HG02938 (cell line): ENCODE results near the gene PCSK4.

Experiments
- ATAC-seq: cut with Tn5 transposase; IDR thresholded peaks from one replicate; pipeline ENCODE4 v1.9.1; 2021; ENCODE audit warnings: mild to moderate bottlenecking, moderate library complexity; ENCODE audit not compliant: unreplicated experiment

Gene PCSK4

DNA sequence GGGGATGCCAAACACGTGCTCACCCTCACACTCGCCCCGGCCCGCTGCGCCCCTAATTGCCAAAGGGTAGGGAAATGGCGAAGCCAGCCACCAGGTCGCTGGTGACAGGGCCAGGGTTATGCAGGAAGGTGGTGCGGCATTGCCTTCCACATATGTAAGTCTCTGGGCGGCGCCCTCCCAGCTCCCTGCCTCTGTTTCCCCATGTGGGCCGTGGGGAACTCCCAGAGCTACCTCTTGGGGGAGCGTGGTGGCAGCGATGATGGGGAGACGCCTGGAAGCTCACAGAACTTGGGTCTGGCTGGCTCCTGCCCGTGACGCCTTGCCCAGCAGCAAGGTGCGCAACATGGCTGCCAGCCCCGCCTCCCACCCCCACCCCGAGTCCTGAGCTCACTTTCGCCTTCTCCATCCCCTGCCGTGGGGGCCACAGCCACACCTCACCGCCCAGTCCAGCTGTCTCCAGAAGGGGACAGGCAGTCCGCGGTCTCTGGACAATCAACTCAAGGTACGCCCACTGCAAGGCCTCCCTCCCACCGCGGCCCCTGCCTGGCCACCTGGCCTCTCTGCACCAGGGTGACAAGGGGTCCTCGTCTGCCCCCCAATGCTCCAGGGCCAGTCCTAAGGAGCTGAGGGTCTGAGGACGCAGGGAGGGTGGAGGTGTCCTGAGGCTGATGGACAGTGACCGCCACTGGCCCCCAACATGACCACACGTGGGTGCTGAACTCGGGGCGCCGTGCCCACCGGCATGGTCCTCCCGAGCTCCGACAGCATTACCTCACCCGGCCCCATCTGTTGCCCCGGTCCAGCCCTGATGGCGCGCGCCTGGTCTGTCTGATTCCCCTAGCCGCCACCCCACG, 17.7 kb downstream of the PCSK4 start:
- no peak for ATAC-seq

DNA sequence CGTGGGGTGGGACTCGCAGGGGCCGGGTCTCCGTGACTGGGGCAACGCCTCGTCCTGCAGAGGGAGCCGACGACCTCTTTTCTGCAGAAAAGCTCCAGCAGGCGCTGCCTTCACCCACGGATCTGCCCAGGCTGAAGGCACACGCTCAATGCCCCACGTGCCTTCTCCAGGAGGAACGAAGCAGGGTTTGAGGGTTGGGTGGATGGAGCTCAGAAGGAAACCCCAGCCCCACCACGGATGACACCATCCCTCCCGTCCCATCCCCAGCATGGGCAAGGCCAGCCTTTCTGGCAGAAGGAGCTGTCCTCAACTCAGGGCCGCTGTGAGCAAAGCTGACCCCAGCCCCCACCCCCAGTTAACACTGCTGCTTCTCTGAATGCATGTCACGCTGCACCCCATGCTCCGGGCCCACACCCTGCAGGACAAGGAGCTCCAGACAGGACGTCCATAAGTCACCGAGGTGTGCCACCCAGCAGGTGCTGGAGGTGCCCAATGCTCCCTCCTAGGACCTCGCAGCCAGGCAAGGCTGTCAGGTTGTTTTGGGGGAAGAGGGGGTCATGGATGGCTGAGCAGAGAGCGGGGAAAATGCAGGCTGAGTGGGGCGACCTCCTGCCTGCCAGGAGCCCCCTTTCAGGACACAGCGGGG, 18.5 kb downstream of the PCSK4 start:
- ATAC-seq, result no peak

- no peak for ATAC-seq
These were observed 19.1 kb downstream of the PCSK4 start for GRCh38 chr19:1471010-1471514.

- no peak for ATAC-seq
These were observed 19.7 kb downstream of the PCSK4 start for GRCh38 chr19:1470305-1471009.

GRCh38 chr19:1470055-1470304, 20.2 kb downstream of the PCSK4 start:
- ATAC-seq, result no peak

DNA sequence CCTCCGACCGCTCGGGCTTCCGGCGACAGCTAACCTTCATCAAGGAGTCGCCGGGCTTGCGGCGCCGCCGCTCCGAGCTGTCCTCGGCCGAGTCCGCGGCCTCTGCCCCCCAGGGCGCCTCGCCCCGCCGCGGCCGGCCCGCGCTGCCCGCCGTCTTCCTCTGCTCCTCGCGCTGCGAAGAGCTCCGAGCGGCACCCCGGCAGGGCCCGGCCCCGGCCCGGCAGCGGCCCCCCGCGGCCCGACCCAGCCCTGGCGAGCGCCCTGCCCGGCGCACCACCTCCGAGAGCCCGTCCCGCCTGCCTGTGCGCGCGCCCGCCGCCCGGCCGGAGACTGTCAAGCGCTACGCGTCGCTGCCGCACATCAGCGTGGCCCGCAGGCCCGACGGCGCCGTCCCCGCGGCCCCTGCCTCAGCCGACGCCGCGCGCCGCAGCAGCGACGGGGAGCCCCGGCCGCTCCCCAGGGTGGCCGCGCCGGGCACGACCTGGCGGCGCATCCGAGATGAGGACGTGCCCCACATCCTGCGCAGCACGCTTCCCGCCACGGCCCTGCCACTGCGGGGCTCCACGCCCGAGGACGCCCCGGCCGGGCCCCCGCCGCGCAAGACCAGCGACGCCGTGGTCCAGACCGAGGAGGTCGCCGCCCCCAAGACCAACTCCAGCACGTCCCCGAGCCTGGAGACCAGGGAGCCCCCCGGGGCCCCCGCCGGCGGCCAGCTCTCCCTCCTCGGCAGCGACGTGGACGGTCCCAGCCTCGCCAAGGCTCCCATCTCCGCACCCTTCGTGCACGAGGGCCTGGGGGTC, 20.7 kb downstream of the PCSK4 start:
- ATAC-seq, result no peak

GRCh38 chr19:1468821-1469254, 21.3 kb downstream of the PCSK4 start:
- ATAC-seq, result no peak

- no peak for ATAC-seq
These were observed 21.8 kb downstream of the PCSK4 start for GRCh38 chr19:1468274-1468820.

DNA sequence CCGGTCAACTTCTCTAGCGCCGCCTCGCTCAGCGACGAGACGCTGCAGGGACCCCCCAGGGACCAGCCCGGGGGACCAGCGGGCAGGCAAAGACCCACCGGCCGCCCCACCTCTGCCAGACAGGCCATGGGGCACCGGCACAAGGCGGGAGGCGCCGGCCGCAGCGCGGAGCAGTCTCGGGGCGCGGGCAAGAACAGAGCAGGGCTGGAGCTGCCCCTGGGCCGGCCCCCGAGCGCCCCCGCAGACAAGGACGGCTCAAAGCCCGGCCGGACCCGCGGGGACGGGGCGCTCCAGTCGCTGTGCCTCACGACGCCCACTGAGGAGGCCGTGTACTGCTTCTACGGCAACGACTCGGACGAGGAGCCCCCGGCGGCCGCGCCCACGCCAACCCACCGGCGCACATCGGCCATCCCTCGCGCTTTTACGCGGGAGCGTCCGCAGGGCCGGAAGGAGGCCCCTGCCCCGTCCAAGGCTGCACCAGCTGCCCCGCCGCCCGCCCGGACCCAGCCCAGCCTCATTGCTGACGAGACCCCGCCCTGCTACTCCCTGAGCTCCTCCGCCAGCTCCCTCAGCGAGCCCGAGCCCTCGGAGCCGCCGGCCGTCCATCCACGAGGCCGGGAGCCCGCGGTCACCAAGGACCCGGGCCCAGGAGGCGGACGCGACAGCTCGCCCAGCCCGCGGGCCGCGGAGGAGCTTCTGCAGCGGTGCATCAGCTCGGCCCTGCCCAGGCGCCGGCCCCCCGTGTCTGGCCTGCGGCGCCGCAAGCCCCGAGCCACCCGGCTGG, 22.5 kb downstream of the PCSK4 start:
- ATAC-seq, result no peak

DNA sequence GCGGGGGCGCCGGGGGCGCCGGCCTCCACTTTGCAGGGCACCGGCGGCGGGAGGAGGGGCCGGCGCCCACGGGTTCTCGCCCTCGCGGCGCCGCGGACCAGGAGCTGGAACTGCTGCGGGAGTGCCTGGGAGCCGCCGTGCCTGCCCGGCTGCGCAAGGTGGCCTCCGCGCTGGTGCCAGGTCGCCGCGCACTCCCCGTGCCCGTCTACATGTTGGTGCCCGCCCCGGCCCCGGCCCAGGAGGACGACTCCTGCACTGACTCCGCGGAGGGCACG, 23.0 kb downstream of the PCSK4 start:
- ATAC-seq, result no peak

GRCh38 chr19:1466461-1467214, 23.5 kb downstream of the PCSK4 start:
- ATAC-seq, result no peak

GRCh38 chr19:1466018-1466460, 24.1 kb downstream of the PCSK4 start:
- ATAC-seq, result no peak

DNA sequence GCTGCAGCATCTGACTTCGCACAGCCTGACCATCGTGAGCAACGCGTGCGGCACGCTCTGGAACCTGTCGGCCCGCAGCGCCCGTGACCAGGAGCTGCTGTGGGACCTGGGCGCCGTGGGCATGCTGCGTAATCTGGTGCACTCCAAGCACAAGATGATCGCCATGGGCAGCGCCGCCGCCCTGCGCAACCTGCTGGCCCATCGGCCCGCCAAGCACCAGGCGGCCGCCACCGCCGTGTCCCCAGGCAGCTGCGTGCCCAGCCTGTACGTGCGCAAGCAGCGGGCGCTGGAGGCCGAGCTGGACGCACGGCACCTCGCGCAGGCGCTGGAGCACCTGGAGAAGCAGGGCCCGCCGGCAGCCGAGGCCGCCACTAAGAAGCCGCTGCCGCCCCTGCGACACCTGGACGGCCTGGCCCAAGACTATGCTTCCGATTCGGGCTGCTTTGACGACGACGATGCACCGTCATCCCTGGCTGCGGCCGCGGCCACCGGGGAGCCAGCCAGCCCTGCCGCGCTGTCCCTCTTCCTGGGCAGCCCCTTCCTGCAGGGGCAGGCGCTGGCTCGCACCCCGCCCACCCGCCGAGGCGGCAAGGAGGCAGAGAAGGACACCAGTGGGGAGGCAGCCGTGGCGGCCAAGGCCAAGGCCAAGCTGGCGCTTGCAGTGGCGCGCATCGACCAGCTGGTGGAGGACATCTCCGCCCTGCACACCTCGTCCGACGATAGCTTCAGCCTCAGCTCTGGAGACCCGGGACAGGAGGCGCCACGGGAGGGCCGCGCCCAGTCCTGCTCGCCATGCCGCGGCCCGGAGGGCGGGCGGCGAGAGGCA, 24.7 kb downstream of the PCSK4 start:
- no peak for ATAC-seq

- no peak for ATAC-seq
These were observed 28.3 kb downstream of the PCSK4 start for GRCh38 chr19:1461862-1462261.

DNA sequence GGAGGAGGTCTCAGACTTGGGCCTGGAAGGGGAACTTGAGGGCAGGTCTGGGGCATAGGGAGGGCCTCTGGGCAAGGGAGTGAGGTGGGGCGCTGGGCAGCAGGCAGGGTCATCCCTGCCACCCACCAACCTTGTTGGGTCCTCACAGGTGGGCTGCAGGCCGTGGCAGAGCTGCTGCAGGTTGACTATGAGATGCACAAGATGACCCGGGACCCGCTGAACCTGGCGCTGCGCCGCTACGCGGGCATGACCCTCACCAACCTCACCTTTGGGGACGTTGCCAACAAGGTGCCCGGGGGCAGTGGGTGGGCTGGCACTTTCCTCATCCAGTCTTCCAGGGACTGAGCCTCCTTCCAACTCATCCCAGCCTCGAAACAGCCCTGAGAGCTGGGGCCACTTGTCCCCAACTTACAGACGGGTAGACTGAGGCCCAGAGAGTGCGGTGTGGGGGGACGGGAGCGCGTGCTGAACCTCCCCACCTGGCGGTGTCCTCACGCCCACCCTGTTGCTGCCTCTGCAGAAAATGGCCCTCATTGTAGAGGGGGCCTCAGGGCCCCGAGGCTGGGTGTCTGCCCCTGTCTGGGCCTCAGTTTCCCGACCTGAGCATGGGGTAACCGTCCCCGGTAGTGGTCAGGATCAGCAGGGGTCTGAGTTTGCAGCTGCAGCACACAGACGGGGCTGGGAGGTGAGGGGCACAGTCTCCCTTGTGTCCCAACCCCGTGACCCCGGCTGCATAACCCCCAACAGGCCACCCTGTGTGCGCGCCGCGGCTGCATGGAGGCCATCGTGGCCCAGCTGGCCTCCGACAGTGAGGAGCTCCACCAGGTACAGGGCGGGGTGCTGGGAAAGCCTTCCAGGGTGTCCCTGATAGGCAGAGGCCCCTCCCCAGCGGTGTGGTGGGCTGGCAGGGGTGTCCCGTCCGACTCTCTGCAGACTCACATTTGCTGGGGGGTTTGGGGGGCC, 29.8 kb downstream of the PCSK4 start:
- no peak for ATAC-seq

DNA sequence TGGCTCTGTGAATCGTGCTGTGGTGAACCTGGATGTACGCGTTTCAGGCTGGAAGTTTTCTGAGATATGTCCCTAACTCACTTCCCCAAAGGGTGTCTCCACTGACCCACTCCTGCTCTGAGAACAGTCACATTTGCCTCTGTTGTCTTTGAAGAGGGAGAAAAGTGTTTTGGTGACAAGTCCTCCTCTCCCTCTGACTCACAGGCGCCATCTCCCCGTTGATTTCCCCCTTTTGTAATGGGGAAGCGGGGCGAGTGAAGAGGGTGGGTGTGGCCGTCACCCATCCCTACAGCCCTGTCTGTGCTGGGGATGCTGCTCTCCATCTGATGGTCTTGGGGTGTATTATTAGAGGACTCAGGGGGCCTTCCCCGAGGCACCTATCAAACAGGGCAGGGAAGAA, 30.7 kb downstream of the PCSK4 start:
- ATAC-seq, result no peak

DNA sequence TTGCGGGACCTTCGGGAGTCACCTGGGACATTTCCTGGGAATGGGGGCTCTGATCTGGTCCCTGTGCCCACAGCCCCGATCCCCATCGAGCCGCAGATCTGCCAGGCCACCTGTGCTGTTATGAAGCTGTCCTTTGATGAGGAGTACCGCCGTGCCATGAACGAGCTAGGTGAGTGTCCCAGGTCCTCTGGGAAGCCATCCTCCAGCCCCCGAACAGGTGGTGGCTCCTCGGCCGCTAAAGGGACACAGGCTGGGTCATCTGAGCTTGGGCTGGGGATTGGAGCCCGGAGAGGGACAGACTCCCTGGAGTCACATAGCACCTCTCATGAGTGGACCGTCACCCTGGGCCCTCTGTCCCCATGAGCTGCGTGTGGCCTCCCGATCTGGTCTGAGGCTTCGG, 32.3 kb downstream of the PCSK4 start:
- no peak for ATAC-seq
